Esophagus mucosa (tissue), 1 donor: Measurements from ENCODE around the gene TAF15. TPM values are rescaled to one million over a fixed set of nuclear protein-coding genes. Genes with fewer than 3 reads are reported as not detected.

Source experiments
- ATAC-seq: fragments of 200-7000 bp; cut with Tn5 transposase; one replicate; pipeline ENCODE4 v1.9.1; 2020
- total RNA-seq: library from RNA; stranded (reverse); gene quantifications from one replicate; pipeline ENCODE4 v1.2.4, GENCODE V29; 2023
- donor health status: DM: yes; HTN: yes; CAD: no.

The TAF15 gene
- total RNA-seq, 1 donor from 2014 or later: 156 TPM

DNA sequence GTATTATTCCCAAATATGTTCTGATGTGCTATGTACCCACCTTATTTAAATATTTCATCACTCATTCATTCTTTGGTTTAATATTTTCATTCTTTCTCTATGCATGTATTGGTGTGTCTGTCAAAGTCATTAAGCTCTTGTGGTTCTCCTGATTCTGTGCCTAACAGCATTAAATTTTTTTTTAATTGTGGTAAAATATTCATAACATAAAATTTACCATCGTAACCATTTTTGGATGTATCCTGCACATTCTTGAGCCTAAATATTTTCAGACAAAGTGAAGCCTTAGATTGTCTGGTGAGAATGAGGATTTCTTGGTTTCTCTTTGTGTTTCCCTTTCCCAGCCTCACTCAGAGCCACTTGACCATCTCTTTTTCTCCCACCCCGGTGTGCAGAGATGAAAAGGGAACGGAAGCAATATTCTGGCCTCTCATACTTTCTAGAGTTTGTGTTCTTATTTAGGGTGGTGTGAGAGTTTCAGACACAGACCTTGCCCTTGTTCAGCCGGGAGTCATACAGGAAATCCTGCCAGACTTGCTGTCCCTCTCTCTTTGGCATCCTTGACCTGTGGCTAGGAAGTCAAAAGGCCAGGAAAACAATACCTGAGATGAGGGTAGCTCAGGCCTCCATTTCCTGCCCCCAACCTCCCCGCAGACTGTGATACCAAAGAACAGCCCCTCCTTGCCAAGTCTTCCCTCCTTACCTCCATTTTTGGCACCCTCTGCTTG, 66.0 kb downstream of the TAF15 start:
- no peak for ATAC-seq

DNA sequence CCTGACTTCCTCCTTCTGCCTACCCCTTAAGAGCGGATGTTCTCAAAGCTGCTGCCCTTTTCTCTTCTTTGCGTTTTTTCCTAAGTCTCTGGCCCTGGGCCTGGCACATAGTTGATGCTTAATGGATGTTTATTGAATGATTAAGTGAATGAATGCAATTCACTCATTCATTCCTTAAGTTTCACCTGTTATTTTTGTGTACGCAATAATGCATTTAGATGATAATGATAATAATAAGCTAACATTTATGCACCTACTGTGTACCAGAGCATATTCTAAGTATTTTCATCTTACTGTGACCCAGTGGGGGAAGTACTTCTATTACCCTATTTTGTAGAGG, 66.5 kb downstream of the TAF15 start:
- no peak for ATAC-seq

DNA sequence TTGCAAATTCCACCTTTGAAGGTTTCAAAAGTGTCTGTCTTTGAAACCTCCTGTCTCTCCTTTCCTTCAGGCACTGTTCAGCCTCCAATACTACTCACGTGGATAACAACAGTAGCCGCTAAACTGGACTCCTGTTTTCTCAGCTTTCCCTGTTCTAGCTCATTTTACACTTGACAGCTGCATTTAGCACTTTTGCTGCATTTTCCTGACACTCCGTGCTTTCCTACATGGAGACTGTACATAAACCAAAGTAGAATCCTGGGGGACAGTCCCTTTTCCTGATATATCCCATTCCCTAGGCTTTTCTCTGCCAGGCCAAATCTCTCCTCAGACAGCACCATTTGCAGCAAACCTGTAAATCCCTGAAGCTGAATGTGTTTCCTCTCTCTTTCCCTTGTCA, 67.2 kb downstream of the TAF15 start:
- no peak for ATAC-seq

DNA sequence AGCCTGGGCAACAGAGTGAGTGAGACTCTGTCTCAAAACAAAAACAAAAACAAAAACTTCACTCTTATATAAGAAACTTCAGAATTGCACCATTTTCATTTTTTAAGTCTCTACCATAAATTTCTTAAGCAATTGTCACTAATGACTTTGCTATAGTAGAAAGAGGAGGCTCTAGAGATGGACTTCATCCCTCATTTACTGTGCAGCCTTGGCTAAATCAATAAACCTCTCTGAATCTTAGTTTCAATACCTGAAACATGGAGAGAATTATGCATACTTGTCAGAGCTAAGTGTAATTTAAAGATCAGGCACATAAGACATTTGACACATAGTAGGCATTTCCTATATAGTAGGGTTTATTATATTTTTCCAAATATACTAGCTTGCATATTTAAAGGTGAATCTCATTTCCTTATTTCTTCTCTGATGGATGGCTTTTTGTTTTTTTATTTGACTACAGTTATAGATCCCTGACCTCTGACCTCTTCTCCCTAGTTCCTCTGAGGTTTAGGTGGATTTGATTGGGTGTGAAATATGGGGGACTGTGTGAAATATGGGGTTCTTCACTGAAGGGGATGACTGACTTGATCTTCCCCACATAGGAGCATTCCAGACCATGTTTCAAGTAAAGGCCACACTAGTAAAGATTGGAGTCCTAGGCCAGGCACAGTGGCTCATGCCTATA, 68.2 kb downstream of the TAF15 start:
- ATAC-seq: no peak

DNA sequence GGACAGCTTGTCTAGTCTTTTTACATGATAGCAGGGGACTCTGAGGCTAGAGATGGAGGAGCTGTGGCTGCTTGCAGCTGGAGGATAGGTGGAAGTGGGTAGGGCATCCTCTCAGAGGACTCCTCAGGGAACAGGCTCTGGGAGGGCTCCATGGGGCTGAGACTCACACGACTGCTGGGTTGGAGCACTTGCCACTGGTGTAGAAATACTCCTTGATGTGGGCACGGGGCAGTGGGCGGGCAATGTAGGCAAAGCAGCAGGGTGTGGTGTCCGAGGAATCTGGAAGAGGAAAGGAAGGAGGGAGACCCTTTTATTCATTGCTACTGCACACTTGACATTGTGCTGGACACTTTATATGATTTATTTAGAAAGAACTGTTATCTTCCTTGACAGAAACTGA, 69.1 kb downstream of the TAF15 start:
- ATAC-seq: no peak

DNA sequence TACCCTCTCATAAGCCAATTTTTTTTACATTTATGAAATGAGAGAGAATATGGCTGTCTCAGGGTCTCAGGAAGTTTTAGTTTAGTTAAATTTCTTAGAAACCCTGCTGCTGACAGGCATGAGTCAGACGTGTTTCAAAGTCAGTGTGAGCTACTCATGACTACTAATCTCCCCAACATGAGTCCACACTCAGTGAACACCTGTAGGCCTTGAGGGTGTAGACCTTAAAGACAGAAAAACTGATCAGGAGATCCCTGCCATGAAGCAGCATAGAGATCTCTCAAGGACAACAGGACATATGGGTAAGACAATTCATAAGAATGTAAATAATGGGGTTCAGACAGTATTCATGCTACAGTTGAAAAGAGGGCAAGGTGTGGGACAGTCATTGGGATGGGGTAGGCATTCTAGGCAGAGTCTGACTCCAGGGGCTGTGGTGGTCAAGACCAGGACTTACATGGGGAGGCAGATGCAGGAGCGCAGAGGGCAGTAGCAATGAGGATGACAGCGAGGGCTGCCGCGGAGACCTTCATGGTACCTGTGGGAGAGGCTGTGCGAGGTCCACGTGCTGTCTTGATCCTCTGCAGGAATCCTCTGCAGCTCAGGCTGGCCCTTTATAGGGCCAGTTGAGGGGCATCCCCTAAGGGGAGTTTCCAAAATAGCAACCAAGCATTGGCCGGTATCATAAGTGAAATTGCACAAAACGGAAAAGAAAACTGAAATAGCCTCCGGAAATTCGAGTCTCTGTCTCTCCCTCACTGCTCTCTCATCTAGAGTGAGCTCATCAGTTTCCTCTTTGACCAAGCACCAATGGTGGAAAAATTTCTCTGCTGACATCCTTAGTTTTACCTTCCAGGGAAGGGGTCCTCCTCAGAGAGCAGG, 70.7 kb downstream of the TAF15 start, which contains the start of gene CCL5:
TSS of gene CCL5 (minus strand) at position 588 of the 882 bp plus-strand sequence.
- peak; percentile 41 for ATAC-seq

DNA sequence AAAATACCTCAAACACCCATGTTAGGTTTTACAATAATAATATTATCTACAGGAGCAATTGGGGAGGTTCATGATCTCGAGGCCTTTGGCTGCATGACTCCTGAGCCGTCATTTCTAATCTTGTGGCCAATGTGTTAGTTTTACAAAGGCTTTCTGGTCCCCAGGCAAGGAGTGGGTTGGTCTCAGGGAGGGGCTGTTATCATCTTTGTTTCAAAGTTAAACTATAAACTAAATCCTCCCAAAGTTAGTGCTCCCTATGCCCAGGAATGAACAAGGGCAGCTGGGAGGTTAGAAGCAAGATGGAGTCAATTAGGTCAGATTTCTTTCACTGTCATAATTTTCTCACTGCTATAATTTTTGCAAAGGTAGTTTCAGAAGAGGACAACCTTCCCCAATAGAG, 80.0 kb downstream of the TAF15 start:
- no peak for ATAC-seq

DNA sequence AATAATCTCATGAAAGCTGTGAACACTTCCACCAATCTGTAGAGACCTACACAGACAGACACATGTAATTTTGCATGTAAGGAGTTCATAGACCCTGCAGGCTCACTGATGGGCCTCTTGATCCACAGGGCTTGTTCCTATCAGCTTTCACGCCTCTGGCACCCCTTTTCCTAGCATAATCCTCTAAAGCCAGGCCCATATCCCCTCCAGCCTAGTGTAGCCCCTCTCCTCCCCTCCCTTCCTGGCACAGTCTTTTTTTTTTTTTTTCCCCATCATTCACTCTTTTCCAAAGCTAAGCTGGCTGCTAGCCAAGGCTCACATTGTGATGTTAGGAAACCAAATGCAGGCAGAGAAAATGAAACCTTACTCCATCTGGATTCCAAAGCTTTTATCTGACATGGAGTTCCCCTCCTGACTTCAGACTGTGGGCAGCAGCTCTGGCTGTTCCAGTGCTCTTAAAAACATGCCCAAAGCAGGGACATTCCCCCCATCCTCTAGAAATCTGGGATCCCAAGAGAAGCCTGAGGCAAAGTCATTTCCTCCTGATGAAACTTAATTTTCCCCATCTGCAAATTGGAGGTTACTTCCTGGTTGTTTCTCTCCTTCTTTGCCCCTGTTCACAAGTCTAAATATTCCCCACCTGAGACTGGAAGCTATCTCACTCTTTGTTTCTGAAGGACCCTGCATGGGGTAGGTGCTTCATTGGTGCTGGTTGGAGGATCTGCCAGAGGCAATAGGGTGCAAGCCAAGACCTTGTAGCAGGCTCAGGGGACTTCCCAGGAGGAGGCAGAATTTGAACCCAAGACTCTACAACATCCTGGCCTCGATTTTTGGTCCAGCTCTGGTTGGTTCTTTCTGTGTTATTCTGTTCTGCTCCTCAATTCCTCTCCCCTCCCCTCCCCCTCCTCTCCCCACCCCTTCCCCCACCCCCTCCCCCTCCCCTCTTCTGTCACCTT, 80.8 kb downstream of the TAF15 start:
- ATAC-seq: no peak

DNA sequence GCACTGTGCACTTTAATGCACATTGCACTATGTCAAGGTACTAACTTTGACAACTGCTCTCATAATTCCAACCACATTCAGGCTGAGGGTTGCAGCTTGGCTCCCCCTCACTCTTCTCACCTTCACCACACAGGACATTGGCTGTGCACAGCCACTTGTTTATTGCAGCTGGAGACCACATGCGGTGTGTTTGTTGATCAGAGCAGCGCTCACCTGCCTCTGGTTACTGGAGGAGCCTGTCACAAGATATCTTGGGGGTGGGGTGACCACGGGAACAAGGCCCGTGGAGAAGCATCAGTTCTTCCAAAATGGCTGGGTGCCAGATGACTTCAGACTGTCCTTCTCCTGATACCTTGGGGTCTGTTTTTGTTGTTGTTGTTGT, 81.5 kb downstream of the TAF15 start:
- ATAC-seq: no peak

DNA sequence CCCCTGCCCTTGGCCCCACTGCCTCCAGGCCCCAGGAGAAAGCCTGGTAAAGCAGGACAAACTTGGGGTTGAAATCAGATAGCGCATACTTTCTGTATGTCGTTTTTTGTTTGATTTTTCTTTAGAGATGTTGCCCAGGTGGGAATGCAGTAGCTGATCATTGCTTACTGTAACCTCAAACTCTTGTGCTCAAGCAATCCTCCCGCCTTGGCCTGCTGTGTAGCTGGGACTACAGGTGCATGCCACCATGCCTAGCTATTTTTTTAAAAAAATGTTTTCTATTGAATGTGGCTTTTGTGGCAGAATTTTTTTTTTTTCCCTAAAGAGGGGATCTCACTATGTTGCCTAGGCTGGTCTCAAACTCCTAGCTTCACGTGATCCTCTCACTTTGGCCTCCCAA, 82.0 kb downstream of the TAF15 start:
- ATAC-seq: no peak

DNA sequence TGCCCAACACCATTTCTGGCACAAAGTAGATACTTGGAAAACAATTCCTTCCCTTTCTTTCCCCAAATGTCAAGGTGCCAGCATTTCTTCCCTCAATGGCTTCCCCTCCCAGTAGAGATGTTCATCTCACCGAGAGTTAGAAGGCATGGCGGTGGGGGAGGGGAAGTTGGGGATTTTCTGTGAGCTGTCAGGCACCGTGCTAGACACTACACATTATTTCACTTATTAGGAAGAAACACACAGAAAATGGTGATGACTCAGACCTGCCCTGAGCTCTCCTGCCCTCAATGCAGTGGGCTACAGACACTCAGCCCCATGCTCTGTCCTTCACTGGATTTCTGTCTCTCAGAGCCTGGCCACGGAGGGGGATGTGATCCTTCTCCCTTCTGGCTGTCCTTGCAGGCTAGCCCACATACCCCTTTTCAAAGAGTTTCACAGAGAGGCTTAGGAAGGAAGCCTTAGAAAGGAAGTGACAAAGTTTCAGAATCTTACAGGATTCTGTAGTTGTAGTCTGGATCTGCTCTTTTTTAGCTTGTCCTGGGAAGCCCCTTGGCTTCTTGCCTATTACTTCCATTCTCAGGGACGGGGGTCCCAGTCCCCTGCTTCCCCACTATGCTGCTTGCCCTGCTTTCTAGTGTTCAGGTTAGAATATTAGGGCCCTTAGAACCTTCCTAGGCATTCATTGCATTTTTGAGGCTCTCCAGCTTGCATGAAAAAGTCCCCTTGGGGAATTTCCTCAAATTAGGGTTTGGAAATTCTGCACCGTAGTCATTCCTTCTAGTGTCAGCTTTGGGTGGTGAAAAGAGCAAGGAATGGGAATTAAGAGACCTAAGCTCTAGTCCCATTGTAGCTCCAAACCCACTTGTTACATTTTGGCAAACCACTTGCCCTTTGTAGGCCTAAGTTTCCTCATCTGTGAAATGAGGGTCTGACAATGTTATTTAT, 83.1 kb downstream of the TAF15 start:
- ATAC-seq: no peak

DNA sequence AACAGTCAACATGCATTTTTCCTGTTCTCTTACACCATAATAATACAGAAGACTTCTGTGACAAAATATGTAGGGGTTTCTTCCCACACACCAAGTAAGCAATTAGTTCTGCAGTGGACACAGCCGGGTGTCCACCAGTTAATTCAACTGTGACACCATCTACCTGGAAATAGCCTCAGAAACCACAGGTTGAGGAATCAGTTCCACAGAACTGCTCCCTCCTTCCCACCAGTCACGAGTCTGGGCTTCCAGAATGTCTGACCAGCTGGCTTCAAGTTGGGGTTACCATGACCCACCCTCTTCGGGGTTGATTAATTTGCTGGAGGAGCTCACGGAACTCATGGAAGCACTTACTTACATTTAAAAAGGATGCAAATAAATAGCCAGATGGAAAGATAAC, 84.5 kb downstream of the TAF15 start:
- ATAC-seq: no peak

DNA sequence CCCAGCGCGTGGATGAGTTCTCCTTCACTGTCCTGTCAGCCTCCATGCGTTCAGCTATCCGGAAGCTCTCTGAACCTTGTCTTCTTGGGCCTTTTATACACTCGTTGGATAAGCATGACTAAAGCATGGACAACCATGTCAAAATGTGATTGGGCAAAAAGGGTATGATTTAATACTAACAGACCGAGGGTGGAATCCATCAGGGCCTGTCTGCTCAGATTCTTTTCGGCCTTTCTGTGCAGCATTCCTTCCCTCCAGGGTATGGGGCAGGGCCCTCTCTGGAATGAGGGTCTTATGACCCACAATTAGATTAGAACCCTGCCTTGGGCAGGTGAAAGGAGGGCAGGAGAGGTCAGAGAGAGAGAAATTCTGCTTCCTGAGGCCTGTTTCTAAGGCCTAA, 84.9 kb downstream of the TAF15 start:
- ATAC-seq: no peak

DNA sequence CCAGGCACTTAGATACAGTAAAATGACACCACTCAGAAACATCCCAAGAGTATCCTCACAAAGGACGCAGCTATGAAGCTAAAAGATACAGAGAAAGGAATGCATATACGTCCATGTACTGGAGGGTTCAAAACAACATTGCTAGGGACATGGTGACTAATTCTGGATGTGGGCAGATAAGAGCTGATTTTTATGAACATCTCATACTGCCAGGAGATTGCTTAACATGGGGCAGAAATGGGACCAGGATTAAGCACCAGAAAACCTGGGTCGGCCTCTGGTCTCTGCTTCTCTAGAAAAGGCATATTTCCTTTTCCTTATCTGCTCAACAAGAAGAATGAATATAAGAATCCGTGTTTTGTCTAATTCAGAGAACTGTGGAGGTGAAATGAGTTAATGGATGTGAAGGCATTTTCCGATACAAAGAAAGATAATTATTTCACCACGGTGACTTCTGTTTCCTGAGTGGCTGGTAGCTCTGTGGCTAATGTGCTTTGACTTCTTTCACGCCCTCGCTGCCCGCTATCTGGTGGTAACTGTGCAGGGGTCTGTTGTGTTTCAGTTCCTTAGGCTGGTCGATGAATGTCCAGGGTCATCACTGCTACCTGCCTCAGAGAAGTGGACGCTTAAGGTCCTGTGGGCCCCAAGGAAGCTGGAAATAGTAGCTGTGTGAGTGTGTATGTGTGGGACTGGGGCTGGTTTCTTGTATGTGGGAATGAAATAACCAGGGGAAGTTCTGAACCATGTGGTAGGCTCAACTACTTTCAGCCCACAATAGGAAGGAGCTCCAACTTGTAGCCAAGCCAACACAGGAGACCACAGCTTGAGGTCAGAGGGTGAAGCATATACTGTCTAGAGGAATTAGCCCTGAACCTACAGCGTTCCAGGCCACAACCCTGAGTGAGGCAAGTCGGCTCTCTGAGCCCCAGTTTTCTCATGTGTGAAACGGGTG, 86.6 kb downstream of the TAF15 start:
- ATAC-seq: no peak

Other genes starting within 250 kb of the TAF15 start
- not detected for gene SLFN14, start 248.7 kb upstream of the TAF15 start, total RNA-seq
- 3.9 TPM for gene PEX12, start 230.9 kb upstream of the TAF15 start, total RNA-seq
- gene AP2B1, start 222.2 kb upstream of the TAF15 start, total RNA-seq: 37.9 TPM
- 0.32 TPM for gene RASL10B, start 77.8 kb upstream of the TAF15 start, total RNA-seq
- not detected for gene GAS2L2, start 56.2 kb upstream of the TAF15 start, total RNA-seq
- gene C17orf50, start 48.6 kb upstream of the TAF15 start, total RNA-seq: not detected
- 14.5 TPM for gene MMP28, start 13.8 kb upstream of the TAF15 start, total RNA-seq
- gene HEATR9, start 59.4 kb downstream of the TAF15 start, total RNA-seq: not detected
- 0.56 TPM for gene CCL5, start 70.9 kb downstream of the TAF15 start, total RNA-seq
- gene RDM1, start 121.3 kb downstream of the TAF15 start, total RNA-seq: 1.1 TPM
- gene LYZL6, start 134.2 kb downstream of the TAF15 start, total RNA-seq: not detected
- not detected for gene CCL16, start 172.0 kb downstream of the TAF15 start, total RNA-seq
- gene CCL14, start 177.2 kb downstream of the TAF15 start, total RNA-seq: 10.4 TPM
- 0.68 TPM for gene CCL15, start 192.1 kb downstream of the TAF15 start, total RNA-seq
- 0.92 TPM for gene CCL23, start 208.5 kb downstream of the TAF15 start, total RNA-seq